ENCODE results near the gene FZD4.
"Not testable (repeated sequence)": the region's sequence is repeated elsewhere in the genome, so short reads cannot be mapped to it uniquely, and the experiment has no call there.

FZD4 gene

DNA sequence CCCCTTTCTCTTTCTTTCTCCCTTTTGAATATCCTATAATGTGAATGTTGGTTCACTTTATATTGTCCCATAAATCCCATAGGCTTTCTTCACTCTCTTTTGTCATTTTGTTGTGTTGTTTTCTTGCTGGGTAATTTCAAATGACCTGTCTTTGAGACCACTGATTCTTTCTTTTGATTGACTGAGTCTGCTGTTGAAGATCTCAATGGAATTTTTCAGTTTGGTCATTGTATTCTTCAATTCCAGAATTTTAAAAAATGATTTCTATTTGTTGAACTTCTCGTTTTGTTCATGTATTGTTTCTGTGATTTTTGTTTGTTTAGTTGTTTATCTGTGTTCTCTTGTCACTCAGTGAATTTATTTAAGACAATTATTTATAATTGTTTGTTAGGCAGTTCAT lies 17.5 kb upstream of the FZD4 start:
- DNase-seq, result no peak

DNA sequence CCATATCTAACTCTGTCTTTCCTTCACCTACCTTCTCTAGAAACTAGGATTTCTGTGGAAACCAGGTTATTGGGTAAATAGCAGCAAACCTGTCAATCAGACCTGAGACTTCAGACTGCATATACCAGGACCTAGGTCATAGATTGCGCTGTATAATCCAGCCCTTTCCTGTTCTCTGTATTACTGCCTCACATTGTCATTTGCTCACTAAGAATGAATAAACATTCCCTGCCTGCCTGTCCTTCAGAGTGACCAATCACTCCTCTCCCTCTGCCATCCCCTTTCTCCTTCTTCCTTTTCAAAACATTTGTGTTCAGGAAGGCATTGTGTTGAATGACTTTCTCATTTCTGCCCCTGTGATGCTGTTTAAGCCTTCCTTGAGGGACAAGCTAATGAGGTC lies 14.1 kb upstream of the FZD4 start:
- DNase-seq, result no peak

DNA sequence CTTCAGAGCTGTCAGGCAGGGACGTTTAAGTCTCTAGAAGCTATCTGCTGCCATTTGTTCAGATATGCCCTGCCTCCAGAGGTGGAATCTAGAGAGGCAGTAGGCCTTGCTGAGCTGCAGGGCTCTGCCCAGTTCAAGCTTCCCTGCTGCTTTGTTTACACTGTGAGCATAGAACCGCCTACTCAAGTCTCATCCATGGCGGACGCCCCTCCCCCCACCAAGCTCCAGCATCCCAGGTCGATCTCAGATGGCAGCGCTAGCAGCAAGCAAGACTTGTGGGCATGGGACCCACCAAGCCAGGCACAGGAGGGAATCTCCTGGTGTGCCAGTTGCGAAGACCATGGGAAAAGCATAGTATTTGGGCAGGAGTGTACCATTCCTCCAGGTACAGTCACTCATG lies 12.4 kb upstream of the FZD4 start:
- not testable (repeated sequence) for DNase-seq

DNA sequence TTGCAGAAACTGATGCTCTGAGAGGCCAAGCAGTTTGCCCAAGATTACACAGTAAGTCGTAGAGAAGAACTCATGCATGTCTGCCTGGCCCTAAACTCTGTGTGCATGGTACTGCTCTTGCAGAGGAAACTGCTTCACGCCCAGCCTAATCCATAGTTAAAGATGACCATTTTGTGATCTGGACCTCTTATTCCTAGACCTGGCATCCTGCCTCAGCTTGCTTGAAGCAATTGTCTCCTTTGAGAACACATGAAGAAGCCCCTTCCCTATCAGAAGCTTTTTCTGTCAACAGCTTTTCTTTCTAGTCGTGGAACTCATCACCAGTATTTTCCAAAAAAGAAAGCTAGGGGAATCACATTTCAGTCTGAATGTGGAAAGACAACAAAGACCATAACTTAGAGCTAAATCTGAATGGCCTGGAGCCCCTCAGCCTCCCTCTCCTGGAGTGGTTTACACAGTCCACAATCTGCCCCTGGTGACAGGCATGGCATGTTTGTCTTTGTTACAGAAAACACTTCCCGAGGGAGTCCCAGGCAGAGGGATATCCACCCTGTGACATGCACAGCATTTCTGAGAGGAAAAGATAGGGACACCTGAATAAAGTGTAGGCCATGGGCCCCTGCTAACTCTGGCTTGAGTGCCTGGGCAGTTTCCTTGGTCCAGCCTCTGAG lies 2.9 kb upstream of the FZD4 start:
- DNase-seq, result no peak

DNA sequence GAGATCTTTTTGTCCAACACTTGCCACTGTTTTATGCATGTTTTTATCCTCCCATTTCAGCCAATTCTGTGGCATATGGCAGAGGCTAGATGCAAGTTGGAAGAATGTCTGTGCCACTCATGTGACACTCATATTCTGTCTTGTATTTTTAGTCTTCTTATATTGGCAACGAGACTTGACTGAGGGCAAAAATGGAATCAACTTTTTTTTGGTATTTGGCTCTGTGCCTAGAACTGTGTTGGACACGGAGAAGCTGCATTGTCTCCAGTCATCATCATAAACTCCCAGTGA lies 1.7 kb upstream of the FZD4 start:
- no peak for DNase-seq

DNA sequence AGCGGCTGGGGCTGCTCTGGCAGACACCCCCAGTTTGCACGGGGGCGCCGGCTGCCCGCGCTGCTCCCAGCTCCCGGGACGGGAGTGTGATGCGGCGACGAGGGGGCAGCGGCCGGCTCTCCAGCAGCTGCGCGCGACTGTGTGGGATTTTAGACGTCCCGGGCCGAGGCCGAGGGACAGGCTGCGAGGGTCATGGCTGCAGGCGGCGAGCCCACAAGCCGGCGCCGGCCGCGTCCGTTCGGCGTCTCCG lies 159 bp downstream of the FZD4 start:
- no peak for DNase-seq

DNA sequence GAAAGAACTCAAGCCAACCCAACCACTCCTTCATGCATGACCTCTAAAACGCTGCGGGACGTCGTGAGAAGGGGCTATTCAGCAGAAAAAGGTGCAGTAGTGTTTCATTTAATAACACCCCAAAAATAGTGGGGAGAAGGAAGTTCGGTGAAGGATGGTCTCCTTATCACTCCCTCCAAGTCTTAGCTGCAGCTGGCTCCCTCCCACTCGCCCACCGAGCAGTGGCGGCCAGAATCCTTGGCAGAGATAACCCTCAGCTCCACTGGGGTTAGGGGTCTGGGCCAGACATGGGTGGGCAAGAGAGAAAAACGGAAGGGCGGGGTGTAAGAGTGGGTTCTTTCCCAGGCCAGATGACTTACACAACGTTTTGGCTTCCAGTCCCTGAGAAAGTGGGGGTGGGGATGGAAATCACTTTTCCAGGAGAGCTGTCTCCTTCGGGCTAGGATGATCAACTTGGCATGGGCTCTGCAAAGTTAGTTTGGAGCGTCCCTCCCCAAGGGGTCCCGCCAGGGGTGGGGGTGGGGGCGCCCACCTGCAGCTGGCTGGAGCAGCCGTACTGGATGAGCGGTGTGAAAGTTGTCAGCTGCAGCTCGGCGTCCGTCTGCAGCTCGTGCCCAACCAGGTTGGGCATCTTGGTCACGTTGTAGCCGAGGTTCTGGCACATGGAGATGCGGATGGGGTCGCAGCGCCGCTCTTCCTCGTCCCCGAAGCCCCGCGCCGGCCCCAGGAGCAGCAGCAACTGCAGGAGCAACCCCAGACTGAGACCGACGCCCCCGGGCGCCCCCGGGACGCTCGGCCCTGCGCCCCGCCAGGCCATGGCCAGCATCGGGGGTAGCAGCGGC lies 705 bp downstream of the FZD4 start:
- no peak for DNase-seq

DNA sequence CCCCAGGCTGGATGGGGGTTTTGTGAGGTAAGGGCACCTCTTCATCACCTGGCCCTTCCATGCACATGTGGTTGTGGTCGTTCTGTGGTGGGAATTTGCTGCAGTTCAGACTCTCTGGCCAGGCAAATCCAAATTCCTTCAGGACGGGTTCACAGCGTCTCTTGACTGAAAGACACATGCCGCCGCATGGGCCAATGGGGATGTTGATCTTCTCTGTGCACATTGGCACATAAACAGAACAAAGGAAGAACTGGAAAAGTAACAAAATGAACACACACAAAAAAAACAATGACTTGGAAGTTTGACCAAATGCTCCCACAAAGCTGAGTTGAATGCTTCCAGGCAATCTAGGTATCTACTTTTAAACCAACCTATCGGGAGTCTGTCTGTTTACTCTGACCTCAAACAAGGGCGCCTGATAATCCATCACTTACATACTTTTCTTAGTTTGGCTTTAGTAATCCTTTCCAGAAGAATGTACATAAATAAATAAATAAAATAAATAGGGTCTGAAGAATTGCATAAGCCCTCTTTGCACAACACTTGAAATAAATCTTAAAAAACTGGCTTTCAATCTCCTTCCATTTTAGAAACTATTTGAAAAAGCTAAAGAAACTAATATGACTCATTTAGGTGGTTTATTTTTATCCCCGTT lies 2.8 kb downstream of the FZD4 start:
- no peak for DNase-seq

DNA sequence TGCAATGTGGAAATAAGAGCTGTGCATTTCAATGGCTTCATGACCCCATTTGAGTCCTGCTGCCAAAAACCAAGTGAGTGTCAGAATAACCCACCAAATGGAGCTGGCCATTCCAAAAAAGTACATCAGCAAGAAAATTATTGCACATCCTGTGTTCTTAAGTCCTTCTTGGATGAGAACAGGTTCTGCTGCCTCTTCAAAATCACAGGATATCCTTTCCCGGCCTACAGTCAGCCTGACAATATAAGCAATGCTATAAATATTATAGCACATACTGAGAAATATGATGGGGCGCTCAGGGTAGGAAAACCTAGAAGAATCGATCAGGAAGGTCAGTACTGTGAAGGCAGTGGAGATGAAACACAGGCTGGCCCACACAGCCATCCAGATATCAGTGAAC lies 3.5 kb downstream of the FZD4 start:
- no peak for DNase-seq

DNA sequence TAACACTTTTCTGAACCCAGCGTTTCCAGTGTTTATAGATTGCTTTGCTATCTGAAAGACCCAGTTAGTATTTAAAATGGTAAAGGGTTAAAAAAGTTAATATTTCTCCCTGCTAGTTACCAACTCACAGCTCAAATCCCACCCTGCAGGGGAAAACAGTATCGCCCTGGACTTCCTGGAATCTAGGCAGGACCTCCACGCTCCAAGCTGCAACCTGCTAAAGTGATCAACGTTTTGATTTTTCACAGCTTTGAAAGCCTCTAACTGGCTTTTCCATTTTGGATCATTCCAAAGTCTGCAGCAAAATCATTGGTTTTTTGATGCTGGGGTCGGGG lies 4.6 kb downstream of the FZD4 start:
- no peak for DNase-seq

DNA sequence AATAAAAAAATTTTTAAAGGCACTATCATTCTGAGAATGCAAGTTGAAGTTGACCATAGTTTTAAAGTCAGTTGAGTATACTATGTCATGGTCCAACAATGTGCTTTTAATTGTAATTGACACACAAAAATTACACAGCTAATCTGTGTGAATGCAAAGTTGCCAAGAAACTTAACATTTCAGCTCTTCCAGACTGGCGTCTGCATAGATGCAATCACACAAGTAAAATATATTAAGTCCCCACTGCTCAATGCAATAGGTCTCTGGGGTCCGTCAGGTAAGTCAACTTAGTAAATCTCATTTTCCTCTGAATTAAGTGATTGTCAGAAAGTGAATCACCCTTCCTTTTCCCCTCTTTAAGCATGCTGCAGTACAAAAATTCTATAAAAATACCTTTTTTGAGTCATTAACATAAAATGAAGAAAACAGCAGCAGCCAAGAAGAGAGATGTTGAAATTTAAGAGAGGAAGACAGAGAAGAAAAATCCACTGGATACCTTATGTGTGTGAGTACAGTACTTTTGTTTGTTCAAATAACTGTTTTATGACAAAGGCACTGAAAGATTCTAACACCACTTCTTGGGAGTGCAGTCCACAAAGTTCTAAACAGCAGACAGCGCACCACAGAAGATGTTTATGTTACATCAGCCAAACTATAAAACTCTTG lies 5.1 kb downstream of the FZD4 start:
- no peak for DNase-seq

DNA sequence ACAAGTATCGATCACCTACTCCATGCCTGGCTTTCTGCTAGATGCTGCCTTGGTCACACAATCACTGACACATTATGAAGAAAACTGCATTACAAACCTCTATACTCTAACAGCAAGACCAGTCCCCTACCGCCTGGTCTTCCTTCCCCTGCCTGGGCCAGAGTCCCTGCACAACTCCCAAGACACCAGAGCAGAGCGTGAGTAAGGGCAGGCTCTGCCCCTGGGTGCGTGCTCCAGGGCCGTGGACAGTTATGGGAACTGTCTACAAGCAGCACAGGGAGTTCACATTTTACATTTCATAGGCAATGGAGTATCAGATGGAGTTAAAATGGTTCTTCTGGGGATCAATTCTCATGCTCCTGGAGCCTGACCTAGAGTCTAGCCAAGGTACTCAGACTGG lies 6.5 kb downstream of the FZD4 start:
- DNase-seq, result no peak

DNA sequence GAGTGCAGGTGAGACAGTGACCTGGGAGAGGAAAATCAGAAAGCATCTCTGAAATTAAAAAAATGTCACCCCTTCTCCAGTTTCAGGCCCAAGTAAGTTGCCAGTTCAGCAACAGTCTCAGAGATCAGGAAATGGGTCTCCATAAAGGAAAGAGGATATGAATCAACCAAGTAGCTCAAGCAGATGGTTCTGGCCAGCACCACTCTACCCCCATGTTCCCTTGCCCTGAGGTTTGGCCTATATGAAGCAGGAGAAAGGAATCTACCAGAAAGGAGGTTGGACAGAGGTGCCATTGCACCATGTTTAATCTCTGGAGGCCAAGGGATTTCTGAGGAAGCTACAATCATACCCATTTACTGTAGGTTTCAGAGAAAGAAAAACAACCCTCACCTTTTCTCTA lies 7.7 kb downstream of the FZD4 start:
- DNase-seq, result no peak

DNA sequence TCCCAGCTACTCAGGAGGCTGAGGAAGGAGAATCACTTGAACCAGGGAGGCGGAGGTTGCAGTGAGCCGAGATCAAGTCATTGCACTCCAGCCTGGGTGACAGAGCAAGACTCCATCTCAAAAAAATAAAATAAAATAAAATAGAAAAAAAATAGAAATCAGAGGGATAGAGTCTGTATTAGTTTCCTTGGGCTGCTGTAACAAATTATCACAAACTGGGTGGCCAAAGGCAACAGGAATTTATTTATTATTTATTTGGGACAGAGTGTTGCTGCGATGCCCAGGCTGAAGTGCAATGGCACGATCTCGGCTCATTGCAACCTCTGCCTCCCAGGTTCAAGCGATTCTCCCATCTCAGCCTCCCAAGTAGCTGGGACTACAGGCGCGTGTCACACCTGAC lies 11.7 kb downstream of the FZD4 start:
- DNase-seq, result not testable (repeated sequence)

DNA sequence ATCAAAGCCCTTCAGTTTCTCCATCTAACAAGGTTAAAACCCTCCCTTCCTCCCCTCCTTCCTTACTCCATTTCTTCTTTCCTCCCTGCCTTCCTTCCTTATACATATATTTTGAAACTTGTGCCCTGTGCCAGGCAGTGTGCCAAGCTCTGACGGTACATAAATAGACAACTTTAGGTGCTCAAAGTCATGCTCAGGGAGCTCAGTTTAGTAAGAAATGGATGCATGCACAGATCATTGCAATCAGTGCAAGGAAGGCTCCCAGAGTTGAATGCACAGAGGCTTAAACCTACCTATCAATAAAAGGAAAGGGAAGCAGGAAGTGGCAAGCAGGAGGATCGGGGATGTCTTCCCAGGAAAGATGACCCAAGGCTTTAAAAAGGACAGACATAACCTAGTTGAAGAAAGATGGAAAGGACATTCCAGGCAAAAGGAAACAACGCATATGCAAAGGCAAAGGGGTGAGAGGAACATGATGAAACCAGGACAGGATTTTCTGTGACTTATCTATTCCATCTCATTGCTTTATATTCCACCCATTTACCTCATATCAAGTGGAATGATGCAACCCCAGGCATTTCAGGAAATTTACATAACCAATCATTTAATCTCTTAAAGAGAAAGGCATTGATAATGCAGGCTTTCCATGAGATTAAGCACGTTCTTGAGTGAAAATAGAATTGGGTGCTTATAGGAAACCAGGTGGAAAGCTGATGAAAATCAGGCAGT lies 13.2 kb downstream of the FZD4 start:
- DNase-seq, result no peak

DNA sequence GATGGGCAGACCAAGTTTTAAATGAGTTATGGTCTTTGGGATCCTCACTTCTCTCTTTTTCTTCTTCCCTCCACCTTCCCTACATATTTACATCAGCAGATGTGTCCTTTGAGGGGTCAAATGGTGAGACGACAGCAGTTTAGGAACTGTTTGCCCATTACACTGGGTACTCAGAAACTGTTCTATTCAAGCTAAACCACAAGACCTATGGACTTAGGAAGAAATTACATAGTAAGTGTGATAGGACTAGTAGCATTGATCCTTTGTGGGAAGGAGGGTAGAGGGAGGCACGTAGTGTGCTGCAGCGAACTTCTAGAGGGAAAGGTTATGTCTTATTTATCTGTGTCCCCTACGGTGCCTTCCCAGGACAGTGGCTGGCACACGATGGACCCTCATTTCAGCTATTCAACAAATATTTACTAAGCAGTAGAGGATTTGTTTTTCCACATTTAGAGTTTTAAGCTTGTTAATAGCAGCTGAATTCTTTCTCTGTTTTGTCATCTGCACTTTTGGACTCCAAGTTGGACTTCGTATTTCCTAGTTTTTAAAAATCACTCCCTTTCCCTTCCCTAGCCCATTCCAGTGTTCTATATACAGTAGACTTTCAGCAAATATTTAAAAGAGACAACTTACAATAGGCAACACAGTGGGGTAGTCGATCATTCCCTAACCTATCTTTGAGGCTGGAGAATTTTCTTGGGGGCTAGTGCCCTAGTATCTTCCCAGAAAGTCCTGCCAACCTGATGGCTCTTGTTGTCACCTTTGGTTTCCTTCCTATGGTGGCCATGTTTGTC lies 13.9 kb downstream of the FZD4 start:
- DNase-seq, result no peak

DNA sequence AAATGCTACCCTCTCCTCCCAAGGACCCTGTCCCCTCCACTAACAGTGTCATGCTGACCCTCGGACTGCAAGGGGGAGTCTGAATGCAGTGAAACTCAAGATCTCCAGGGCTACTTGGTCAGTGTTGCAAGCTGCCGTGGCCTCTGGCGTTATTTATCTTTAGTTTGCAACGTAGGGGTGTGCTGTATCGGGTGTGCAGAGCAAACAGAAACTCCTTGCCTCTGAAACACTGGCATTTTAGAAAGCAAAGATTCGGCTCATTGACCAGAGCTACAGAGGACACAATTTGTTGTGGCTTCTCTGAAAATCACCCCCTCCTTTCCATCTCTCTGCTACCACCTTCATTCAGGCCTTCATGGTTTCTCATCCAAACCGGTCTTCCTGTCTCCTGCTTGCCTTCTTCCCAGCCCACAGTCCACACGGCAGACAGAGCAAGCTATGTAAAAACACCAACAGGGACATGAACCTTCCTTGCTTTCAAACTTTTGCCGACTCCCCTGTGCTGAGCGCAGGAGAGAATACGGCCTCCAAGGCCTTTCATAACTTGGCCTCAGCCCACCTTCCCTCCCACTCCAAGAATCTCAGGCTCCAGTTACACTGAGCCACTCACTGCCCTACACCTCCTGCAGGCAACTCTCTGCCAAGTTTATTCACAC lies 14.9 kb downstream of the FZD4 start:
- no peak for DNase-seq

DNA sequence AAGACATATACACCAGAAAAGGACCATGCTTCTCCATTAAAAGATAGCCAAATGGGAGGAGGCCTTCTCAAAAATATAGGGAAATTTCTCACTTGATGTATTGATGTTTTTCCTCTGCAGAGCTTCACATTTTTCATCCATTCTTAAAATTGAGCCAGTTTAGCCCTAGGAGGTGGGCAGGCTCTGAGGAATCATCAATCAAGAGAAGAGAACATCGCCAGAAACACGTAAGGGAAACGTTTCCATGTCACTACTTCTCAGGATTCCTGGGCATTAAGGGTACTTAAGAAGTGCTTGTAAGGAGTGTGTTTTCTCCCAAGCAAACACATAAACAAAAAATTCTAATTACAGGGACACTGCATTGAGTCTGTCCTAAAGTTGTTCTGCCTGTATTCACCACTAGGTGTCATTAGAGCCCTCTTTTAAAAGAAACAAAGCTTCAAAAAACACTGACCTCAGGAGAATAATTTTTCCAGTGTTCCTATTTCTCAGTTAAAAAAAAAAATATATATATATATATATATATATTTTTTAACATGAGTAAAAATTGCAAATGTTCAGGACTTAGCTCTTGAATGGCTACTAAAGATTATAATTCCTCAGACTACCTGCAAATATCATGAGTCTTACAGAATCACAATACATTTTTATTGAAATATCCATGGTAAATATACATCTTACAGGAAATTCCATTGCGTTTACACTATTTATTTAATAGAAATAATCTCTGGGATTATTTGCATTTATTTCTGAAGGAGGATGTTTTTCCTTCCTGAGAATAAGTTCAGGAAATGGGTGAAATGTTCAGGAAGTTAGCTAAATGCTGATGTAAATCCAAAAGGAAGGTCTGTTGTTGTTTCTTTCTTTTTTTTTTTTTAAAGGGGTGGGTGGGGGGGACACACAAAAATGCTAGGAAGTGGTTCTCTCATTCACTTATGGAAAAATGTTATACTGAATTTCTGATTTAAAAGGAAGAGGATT lies 16.0 kb downstream of the FZD4 start:
- peak; percentile 65 to 79 for DNase-seq

DNA sequence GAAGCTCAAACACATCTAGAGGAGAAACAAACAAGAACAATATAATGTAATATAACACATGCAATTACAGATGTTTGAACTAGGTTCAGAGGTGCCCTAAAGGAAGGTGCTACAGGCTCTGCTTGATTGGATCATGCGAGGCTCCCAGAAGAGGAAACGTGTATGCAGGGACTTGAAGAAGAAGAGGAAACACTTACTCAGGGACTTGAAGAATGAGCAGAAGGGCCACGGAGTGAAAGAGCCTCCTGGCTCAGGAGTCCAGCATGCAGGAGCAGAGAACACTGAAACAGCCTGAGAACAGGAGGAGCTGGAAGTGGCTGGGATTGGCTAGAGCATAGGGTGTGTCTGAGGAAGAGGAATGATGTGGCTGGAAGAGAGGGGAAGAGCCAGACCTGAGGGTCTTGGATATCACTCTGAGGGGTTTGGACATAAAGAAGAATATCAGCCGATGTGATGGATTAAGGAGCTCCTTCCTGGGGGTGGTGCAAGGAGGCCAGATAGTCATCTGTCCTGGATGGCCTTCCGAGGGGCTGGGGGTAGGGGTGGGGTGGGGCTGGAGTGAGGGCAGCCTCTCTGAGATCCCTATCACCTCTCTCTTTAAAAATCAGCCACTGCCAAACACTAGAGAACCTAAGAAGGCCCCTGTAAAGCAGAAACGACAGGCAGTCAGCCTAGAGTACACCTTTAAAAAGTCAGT lies 16.8 kb downstream of the FZD4 start:
- DNase-seq, result peak in 1 of 2 experiments; percentile 11

DNA sequence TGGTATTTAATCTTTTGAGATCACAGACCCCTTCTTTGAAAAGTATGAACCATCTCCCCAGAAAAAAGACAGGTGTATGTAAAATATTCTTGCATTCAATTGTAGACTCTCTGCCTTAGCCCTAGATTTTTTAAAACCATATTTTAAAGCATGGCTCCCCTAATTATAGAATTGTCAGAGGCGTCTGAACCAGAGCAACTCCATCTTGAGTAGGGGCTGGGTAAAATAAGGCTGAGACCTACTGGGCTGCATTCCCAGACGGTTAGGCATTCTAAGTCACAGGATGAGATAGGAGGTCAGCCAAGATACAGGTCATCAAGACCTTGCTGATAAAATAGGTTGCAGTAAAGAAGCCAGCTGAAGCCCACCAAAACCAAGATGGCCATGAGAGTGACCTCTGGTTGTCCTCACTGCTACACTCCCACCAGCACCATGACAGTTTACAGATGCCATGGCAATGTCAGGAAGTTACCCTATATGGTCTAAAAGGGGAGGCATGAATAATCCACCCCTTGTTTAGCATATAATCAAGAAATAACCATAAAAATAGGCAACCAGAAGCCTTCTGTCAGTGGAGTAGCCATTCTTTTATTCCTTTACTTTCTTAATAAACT lies 17.9 kb downstream of the FZD4 start:
- DNase-seq, result not testable (repeated sequence)

Measured in Kasumi-1 (cell line).